HG02981 (cell line): Measurements from ENCODE around the gene LYRM7.
"Not testable (repeated sequence)": the region's sequence is repeated elsewhere in the genome, so short reads cannot be mapped to it uniquely, and the experiment has no call there.

Experiments used
- ATAC-seq: cut with Tn5 transposase; IDR thresholded peaks from one replicate; pipeline ENCODE4 v1.9.1; 2021; ENCODE audit warnings: mild to moderate bottlenecking, moderate library complexity; ENCODE audit not compliant: unreplicated experiment

LYRM7 gene

GRCh38 chr5:131170540-131171275 is at the start of gene LYRM7:
LYRM7 (plus strand) TSS chr5:131170944; CDS start chr5:131171021, 77 bp downstream.
- peak; percentile 97 for ATAC-seq

DNA sequence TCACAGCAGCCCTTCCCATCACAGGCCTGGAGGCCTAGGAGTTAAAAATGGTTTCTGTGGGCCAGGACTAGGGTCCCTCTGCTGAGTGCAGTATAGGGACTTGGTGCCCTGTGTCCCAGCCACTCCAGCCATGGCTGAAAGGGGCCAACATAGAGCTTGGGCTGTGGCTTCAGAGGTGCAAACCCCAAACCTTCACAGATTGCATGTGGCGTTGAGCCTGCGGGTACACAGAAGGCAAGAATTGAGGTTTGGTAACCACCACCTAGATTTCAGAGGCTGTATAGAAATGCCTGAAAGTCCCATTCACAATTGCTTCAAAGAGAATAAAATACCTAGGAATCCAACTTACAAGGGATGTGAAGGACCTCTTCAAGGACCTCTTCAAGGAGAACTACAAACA is 43.5 kb upstream of the LYRM7 start:
- ATAC-seq, result not testable (repeated sequence)

DNA sequence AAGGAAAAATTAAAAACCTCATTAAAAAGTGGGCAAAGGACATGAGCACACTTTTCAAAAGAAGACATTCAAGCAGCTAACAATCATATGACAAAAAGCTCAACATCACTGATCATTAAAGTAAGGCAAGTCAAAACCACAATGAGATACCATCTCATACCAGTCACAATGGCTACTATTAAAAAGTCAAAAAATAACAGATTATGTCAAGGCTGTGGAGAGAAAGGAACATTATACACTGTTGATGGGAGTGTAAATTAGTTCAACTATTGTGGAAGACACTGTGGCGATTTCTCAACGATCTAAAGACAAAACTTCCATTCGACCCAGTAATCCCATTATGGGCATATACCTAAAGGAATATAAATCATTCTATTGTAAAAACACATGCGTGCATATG is 41.4 kb upstream of the LYRM7 start:
- ATAC-seq, result no peak

GRCh38 chr5:131133091-131133490 is 37.7 kb upstream of the LYRM7 start:
- not testable (repeated sequence) for ATAC-seq

DNA sequence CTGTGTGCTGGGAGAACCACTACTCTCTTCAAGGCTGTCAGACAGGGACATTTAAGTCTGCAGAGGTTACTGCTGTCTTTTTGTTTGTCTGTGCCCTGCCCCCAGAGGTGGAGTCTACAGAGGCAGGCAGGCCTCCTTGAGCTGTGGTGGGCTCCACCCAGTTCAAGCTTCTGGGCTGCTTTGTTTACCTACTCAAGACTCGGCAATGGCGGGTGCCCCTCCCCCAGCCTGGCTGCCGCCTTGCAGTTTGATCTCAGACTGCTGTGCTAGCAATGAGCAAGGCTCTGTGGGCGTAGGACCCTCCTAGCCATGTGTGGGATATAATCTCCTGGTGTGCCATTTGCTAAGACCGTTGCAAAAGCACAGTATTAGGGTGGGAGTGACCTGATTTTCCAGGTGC is 32.3 kb upstream of the LYRM7 start:
- not testable (repeated sequence) for ATAC-seq

DNA sequence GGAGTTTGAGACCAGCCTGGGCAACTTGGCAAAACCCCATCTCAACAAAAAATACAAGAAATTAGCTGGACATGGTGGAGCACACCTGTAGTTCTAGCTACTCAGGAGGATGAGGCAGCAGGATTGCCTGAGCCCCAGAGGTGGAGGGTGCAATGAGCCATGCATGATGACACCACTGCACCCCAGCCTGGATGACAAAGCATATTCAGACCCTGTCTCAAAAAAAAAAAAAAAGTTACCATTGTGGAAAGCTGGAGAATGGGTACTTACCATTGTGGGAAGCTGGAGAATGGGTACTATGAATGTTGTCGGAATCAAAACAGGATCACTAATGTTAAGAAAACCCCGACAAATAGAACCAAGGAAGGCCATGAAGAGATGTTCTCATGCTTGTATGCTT is 31.4 kb upstream of the LYRM7 start:
- ATAC-seq, result no peak

DNA sequence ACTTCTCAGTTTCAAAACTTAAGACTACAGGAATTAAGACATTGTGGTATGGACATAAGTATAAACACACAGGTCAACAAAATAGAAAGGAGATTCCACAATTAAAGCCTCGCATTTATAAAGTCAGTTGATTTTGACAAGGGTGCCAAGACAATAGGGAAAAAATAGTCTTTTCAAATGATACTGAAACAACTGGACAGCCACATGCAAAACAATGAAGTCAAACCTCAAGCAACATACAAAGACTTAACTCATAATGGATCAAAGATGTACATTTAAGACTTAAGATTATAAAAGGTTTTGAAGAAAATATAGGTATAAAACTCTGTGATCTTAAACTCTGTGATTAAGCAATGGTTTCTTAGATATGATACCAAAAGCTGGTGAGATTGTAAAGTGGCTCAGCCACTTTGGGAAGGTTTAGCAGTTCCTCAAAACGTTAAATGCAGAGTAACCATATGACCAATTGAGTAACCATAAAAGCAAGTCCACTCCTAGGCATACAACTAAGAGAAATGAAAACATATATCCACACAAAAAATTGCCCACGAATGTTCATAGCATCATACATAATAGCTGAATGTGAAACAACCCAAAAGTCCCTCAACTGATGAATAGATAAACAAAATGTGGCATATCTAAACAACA is 27.6 kb upstream of the LYRM7 start:
- ATAC-seq, result no peak

GRCh38 chr5:131147258-131147657 is 23.5 kb upstream of the LYRM7 start:
- ATAC-seq, result no peak

- ATAC-seq, result no peak
Measured at GRCh38 chr5:131148835-131149234, 21.9 kb upstream of the LYRM7 start.

GRCh38 chr5:131150408-131150807 is 20.3 kb upstream of the LYRM7 start:
- ATAC-seq, result no peak

GRCh38 chr5:131151216-131151615 is 19.5 kb upstream of the LYRM7 start:
- no peak for ATAC-seq

DNA sequence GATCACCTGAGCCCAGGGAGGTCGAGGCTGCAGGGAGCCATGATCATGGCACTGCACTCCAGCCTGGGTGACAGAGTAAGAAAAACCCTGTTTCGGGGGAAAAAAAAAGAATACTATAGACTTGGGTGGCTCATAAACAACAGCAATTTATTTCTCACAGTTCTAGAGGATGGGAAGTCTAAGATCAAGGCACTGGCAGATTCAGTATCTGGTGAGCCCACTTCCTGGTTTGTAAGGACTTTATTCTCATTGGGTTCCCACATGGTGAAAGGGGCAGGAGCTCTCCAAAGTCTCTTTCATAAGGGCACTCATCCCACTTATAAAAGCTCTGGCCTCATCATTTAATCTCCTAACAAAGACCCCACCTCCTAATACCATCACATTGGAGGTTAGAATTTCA is 14.4 kb upstream of the LYRM7 start:
- ATAC-seq, result no peak

- ATAC-seq, result no peak
Measured at GRCh38 chr5:131156957-131157356, 13.8 kb upstream of the LYRM7 start.

DNA sequence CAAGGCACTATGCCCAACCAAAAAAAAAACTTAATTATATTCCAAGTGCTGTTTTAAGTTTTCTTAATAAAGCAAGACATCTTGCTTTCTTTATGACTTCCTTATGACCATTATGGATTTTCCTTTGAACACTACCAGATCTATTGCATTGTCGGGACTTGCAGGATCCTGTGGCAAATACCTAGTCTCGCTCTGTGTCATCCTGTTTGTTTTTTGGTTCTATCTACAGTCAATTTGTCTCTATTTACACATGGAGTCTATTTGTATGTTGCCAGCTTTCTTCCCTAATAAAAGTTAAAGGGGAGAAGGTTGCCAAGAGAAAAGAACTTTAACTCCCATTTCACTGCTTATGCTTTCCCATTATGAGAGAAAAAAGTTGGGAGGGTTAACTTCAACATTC is 10.6 kb upstream of the LYRM7 start:
- no peak for ATAC-seq

- no peak for ATAC-seq
Measured at GRCh38 chr5:131163276-131164119, 7.2 kb upstream of the LYRM7 start.

- peak; percentile 69 for ATAC-seq
Measured at GRCh38 chr5:131164191-131165118, 6.3 kb upstream of the LYRM7 start.

GRCh38 chr5:131165119-131165727 is 5.5 kb upstream of the LYRM7 start, which contains the start of gene HINT1:
HINT1 (minus strand) TSS chr5:131165256; CDS start chr5:131165205, 51 bp downstream.
- ATAC-seq, result peak; percentile 76

DNA sequence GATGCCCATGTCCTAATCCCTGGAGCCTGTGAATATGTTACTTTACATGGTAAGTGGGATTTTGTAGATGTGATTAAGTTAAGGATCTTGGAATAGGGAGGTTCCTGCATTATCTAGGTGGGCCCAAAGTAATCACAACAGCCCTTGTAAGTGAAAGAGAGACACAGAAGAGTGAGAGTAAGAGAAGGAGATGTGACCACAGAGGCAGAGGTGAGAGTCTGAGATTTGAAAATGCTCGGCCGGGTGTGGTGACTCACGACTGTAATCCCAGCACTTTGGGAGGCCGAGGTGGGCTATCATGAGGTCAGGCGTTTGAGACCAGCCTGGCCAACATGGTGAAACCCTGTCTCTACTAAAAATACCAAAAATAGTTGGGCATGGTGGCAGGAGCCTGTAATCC is 3.1 kb upstream of the LYRM7 start:
- no peak for ATAC-seq

GRCh38 chr5:131169810-131170539 is 769 bp upstream of the LYRM7 start:
- no peak for ATAC-seq
